Endodermal cell (in vitro differentiated cells): ENCODE measurements around the gene DDA1. TPM values are rescaled to one million over a fixed set of nuclear protein-coding genes. Genes with fewer than 3 reads are reported as not detected.
A peak's percentile ranks its signal among the peaks of the same experiment; 100 is the strongest.

Source experiments
- DNase-seq: peaks from one replicate; pipeline ENCODE4 v3.0.0-alpha.2; 2017
- H3K27ac ChIP-seq: 2 replicates; pipeline ENCODE4 v1.5.1; 2013; ENCODE audit warnings: mild to moderate bottlenecking, low read depth, low read length, moderate library complexity
- H3K27me3 ChIP-seq: 2 replicates; pipeline ENCODE4 v1.6.1; 2013; ENCODE audit warnings: mild to moderate bottlenecking, low read length, moderate library complexity; ENCODE audit not compliant: insufficient read depth, control insufficient read depth, poor library complexity, severe bottlenecking
- H3K36me3 ChIP-seq: 2 replicates; pipeline ENCODE4 v1.7.0; 2013; ENCODE audit warnings: mild to moderate bottlenecking, low read length, moderate library complexity; ENCODE audit not compliant: control insufficient read depth, insufficient read depth
- H3K4me1 ChIP-seq: one replicate; pipeline ENCODE4 v1.7.0; 2013; ENCODE audit warnings: low read length; ENCODE audit not compliant: control insufficient read depth, insufficient read depth
- H3K4me3 ChIP-seq: 2 replicates; pipeline ENCODE4 v1.5.1; 2013; ENCODE audit warnings: mild to moderate bottlenecking, low read length, moderate library complexity
- H3K9ac ChIP-seq: 2 replicates; pipeline ENCODE4 v1.6.1; 2013; ENCODE audit warnings: mild to moderate bottlenecking, low read length, moderate library complexity; ENCODE audit not compliant: poor library complexity, severe bottlenecking; ENCODE audit errors: extremely low read depth
- H3K9me3 ChIP-seq: 2 replicates; pipeline ENCODE4 v1.6.1; 2013; ENCODE audit warnings: mild to moderate bottlenecking, low read length, moderate library complexity; ENCODE audit not compliant: control insufficient read depth
- H3K27ac Mint-ChIP-seq: 2 replicates; pipeline ENCODE4 v1.8.0; 2020; ENCODE audit warnings: mixed read lengths
- H3K27me3 Mint-ChIP-seq: 2 replicates; pipeline ENCODE4 v1.8.0; 2021; ENCODE audit warnings: mild to moderate bottlenecking, mixed read lengths; ENCODE audit not compliant: insufficient read depth
- H3K36me3 Mint-ChIP-seq: 2 replicates; pipeline ENCODE4 v1.8.0; 2020; ENCODE audit warnings: low read depth, mixed read lengths
- H3K4me1 Mint-ChIP-seq: 2 replicates; pipeline ENCODE4 v1.8.0; 2020; ENCODE audit warnings: mixed read lengths
- H3K4me3 Mint-ChIP-seq: 2 replicates; pipeline ENCODE4 v1.8.0; 2020; ENCODE audit warnings: mild to moderate bottlenecking, moderate library complexity, mixed read lengths
- H3K9me3 Mint-ChIP-seq: 2 replicates; pipeline ENCODE4 v1.8.0; 2020; ENCODE audit warnings: mild to moderate bottlenecking, mixed read lengths
- WGBS, 2 experiments: methylation state at CpG; one replicate each; pipeline versions ENCODE4 v1.1.5 to v1.1.7; 2013; ENCODE audit warnings: missing lambda C conversion rate in 2 of 2, mixed read lengths in 1 of 2; ENCODE audit not compliant: insufficient coverage in 1 of 2, insufficient read length in 1 of 2; 5-methylcytosine and 5-hydroxymethylcytosine counted together
- total RNA-seq, 2 donors: library from RNA; stranded (reverse); fragmentation: NEBNext Ultra II Directional in 1 of 2; extraction: Animal tissue kit (Norgen Biotek cat#: 25700) in 1 of 2; gene quantifications; 2 replicates in 1 of 2; 3 replicates in 1 of 2; pipeline ENCODE4 v1.2.1, GENCODE V29; 2021
- TF ChIP-seq, protein P1 (sequence below): fragments of 200-600 bp; sonication (generic); conservative IDR thresholded peaks from 2 replicates; pipeline ENCODE4 v1.5.0; 2021; ENCODE audit warnings: antibody characterized with exemption, mild to moderate bottlenecking

DDA1 gene
- total RNA-seq, 2 donors from 2014 or later = 36.9 to 42.3 TPM

DNA sequence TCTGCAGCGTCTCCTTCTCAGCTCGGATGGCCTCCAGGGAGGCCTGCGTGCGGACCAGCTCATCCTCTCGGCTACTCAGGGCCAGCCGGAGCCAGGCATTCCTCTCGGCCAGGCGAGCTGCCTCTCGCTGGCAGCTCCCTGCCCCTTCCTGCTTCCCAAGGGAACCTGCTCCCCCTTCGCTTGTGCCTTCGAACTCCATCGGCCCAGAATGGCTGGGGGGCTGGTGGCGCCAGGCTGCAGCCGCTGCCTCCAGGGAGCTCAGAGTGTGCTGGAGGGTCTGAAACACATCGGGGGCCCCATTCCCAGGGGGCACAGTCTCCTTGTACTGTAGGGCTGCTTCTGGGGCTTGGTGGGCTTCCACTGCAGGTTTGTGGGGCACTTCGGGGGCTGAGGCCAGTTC lies 46.8 kb upstream of the DDA1 start:
- no peaks in the 10 kb centered on the region for H3K27me3 Mint-ChIP-seq
- Histone ChIP-seq H3K9me3 (no peaks in the 10 kb centered on the region), H3K9ac (no peak overlapping the region), H3K4me1 (no peaks in the 10 kb centered on the region), H3K36me3 (no peaks in the 10 kb centered on the region), H3K4me3 (no peak overlapping the region), H3K27ac (peak overlapping the region; percentile 32), H3K27me3 (no peaks in the 10 kb centered on the region)
- no peak overlapping the region for H3K27ac Mint-ChIP-seq
- TF ChIP-seq, protein P1, sequence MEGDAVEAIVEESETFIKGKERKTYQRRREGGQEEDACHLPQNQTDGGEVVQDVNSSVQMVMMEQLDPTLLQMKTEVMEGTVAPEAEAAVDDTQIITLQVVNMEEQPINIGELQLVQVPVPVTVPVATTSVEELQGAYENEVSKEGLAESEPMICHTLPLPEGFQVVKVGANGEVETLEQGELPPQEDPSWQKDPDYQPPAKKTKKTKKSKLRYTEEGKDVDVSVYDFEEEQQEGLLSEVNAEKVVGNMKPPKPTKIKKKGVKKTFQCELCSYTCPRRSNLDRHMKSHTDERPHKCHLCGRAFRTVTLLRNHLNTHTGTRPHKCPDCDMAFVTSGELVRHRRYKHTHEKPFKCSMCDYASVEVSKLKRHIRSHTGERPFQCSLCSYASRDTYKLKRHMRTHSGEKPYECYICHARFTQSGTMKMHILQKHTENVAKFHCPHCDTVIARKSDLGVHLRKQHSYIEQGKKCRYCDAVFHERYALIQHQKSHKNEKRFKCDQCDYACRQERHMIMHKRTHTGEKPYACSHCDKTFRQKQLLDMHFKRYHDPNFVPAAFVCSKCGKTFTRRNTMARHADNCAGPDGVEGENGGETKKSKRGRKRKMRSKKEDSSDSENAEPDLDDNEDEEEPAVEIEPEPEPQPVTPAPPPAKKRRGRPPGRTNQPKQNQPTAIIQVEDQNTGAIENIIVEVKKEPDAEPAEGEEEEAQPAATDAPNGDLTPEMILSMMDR = no peak
- no peaks in the 10 kb centered on the region for H3K9me3 Mint-ChIP-seq
- H3K36me3 Mint-ChIP-seq = peaks cover 3% of the 10 kb centered on the region
- no peak overlapping the region for H3K4me3 Mint-ChIP-seq
- peaks cover 6% of the 10 kb centered on the region for H3K4me1 Mint-ChIP-seq
- no peak for DNase-seq
- 92 to 94% methylated on average over 2 to 16 of the region's 16 CpGs for WGBS, 2 experiments

DNA sequence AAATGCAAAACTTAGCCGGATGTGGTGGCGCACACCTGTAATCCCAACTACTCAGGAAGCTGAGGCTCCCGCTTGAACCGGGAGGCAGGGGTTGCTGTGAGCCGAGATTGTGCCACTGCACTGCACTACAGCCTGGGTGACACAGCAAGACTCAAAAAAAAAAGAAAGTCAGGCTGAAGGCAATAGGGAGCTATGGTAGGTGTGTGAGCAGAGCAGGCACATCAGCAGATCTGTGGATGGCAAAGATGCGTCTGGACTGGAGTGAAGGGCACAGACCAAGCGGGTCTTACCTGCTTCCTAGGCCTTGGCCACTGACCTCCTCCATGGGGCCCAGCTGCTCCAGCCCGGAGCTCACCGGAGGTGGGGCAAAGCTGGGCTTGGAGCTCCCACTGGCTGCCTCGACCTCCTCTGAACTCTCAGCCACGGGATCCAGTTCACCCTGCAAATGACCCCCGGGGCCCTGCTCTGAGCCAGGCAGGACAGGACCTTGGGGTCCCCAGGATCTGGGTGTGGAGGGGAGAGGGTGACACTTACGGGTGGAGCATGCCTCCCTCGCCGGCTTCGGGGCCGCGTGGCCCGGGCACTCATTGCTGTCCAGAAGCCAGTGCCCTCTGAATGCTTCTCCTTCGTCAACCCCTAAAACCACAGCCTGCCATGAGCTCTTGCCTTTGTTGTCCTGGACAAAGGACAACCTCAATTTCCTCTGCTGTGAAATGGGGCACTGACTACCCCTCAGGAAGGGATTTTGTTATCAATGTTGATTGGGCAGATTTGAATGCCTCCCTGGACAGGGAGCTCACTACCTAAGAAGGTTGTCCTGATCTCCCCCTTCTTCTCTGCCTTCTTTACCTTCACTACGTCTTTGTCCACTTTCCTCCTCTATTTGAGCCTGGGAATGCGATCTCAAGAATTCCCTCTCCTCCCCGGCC lies 45.4 kb upstream of the DDA1 start:
- H3K36me3 Mint-ChIP-seq = peaks cover 2% of the 10 kb centered on the region
- peak overlapping the region; percentile 85 for H3K27ac Mint-ChIP-seq
- no peaks in the 10 kb centered on the region for H3K27me3 Mint-ChIP-seq
- Histone ChIP-seq H3K27me3 (no peaks in the 10 kb centered on the region), H3K4me1 (no peaks in the 10 kb centered on the region), H3K9ac (no peak overlapping the region), H3K4me3 (no peak overlapping the region), H3K27ac (no peak overlapping the region), H3K9me3 (no peaks in the 10 kb centered on the region), H3K36me3 (peaks cover 4% of the 10 kb centered on the region)
- no peak for DNase-seq
- TF ChIP-seq, protein P1 = no peak
- peaks cover 7% of the 10 kb centered on the region for H3K4me1 Mint-ChIP-seq
- WGBS, 2 experiments = 85 to 93% methylated on average over 13 to 23 of the region's 23 CpGs
- no peaks in the 10 kb centered on the region for H3K9me3 Mint-ChIP-seq
- H3K4me3 Mint-ChIP-seq = peak overlapping the region; percentile 18

DNA sequence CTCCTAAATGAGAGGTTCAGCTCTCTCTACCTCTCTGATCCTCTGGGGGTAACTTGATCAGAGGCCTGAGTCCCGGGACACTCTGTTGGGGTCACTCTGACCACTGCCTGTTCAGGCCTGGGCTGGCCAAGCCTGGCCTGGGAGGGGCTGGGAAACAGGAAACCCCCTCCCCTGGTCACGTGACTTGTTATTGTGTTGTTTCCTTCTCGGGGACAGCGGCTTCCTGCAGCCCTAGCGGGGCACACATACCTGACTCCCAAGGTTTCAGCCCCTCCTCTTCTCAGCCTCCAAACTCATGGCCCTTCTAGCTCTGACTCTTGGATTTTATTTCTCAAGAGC lies 44.8 kb upstream of the DDA1 start, which contains the start of gene USHBP1:
TSS of gene USHBP1 (minus strand) at position 105 of the 339 bp plus-strand sequence. CDS start 446 bp downstream, outside the sequence.
- Histone ChIP-seq H3K27ac (no peak within 1 kb of the TSS), H3K4me3 (no peak within 1 kb of the TSS), H3K9me3 (no peaks in the 10 kb centered on the region), H3K9ac (no peak within 1 kb of the TSS), H3K4me1 (no peaks in the 10 kb centered on the region), H3K27me3 (no peaks in the 10 kb centered on the region), H3K36me3 (peaks cover 5% of the 10 kb centered on the region)
- TF ChIP-seq, protein P1 = no peak
- no peaks in the 10 kb centered on the region for H3K27me3 Mint-ChIP-seq
- H3K9me3 Mint-ChIP-seq = no peaks in the 10 kb centered on the region
- H3K27ac Mint-ChIP-seq = peak within 1 kb of the TSS; percentile 85
- peaks cover 4% of the 10 kb centered on the region for H3K36me3 Mint-ChIP-seq
- peak within 1 kb of the TSS; percentile 18 for H3K4me3 Mint-ChIP-seq
- peak; percentile 85 for DNase-seq
- H3K4me1 Mint-ChIP-seq = peaks cover 7% of the 10 kb centered on the region
- 53 to 67% methylated on average over 3 to 5 of the region's 5 CpGs for WGBS, 2 experiments
